Colonic mucosa (tissue), 2 donors: ENCODE measurements around the gene TAPBPL. TPM values are rescaled to one million over a fixed set of nuclear protein-coding genes. Genes with fewer than 3 reads are reported as not detected.

Source experiments
- total RNA-seq, 2 donors: library from RNA; stranded (reverse); fragmentation: NEBNext Ultra II Directional in 1 of 2; extraction: Animal tissue kit (Norgen Biotek cat#: 25700) in 1 of 2; gene quantifications; one replicate each; pipeline ENCODE4 v1.2.1, GENCODE V29; 2021
- donor health status: DM: no; HTN: no; CAD: no.
- donor health status: DM: no; HTN: no; CAD: no.

TAPBPL gene
- total RNA-seq, 2 donors from 2014 or later: 44.9 to 57.8 TPM

Other genes with a start within 250 kb of the TAPBPL start
- 100 to 1,000 TPM; 107 to 123 TPM for gene PLEKHG6, start 141.4 kb upstream of the TAPBPL start, total RNA-seq
- gene TNFRSF1A, start 110.0 kb upstream of the TAPBPL start, total RNA-seq: 100 to 1,000 TPM; 116 to 164 TPM
- 100 to 1,000 TPM; 158 to 188 TPM for gene SCNN1A, start 76.5 kb upstream of the TAPBPL start, total RNA-seq
- 100 to 1,000 TPM in 1 of 2 donors, 10 to 100 TPM in 1; 84.8 to 129 TPM for gene LTBR, start 67.9 kb upstream of the TAPBPL start, total RNA-seq
- 1 to 10 TPM; 1.9 to 2.4 TPM for gene CD27, start 7.1 kb upstream of the TAPBPL start, total RNA-seq
- gene VAMP1, start 18.6 kb downstream of the TAPBPL start, total RNA-seq: 1 to 10 TPM; 3.9 to 4.1 TPM
- gene MRPL51, start 41.2 kb downstream of the TAPBPL start, total RNA-seq: 100 to 1,000 TPM; 132 to 220 TPM
- 10 to 100 TPM; 35.9 to 94.1 TPM for gene NCAPD2, start 42.1 kb downstream of the TAPBPL start, total RNA-seq
- 1,000 to 10,000 TPM; 3,442 to 3,768 TPM for gene GAPDH, start 82.5 kb downstream of the TAPBPL start, total RNA-seq
- 1 to 10 TPM; 2.5 to 4.1 TPM for gene IFFO1, start 104.0 kb downstream of the TAPBPL start, total RNA-seq
- gene NOP2, start 116.2 kb downstream of the TAPBPL start, total RNA-seq: 10 to 100 TPM; 19.1 to 39.6 TPM
- 100 to 1,000 TPM; 153 to 199 TPM for gene CHD4, start 155.3 kb downstream of the TAPBPL start, total RNA-seq
- gene LPAR5, start 183.9 kb downstream of the TAPBPL start, total RNA-seq: 10 to 100 TPM; 27.0 to 32.7 TPM
- 1 to 10 TPM; 1.6 to 1.9 TPM for gene ACRBP, start 195.4 kb downstream of the TAPBPL start, total RNA-seq
- 10 to 100 TPM; 20.0 to 33.8 TPM for gene ING4, start 211.1 kb downstream of the TAPBPL start, total RNA-seq
- gene ZNF384, start 237.3 kb downstream of the TAPBPL start, total RNA-seq: 10 to 100 TPM; 50.0 to 53.6 TPM
- 1 to 10 TPM in 1 of 2 donors, under 1 TPM in 1; 0.44 to 1.2 TPM for gene PIANP, start 248.8 kb downstream of the TAPBPL start, total RNA-seq